DMS53 treated with DMSO at 0.1 percent for 48 hours (cell line): Measurements from ENCODE around the gene CHAC1.
"Not testable (repeated sequence)": the region's sequence is repeated elsewhere in the genome, so short reads cannot be mapped to it uniquely, and the experiment has no call there.

ENCODE experiments used
- DNase-seq: peaks from one replicate; lab custom pipeline; 2025; ENCODE audit not compliant: unreplicated experiment; lab: John Stamatoyannopoulos, UW

The CHAC1 gene

DNA sequence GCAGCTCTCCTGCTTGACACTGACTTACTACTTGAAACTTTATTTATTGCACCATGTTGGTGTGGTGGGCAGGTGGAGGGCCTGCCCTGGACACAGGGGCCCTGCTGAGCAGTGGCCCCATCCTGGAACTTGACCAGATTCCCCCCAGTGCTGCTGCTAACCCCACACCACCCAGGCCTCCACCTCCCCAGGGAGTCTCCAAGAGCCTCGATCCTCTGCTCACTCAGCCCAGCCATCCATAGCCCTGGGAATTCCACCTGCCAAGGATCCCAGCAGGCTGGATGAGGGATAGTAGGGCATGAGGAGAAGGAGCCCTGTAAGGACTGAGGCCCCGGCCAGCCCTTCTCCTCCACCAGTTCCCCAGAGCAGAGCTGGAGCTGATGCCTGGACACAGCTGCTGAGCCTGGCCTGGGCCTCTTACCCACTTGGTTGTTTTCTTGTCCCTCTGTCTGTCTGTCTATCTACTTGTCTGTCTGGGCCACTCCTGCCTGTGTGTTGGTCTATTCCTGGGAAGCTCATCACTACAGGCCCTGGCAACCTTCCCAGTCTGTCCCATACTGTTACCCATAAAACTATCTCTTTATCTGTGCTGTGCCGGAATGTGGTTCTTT, 2.8 kb downstream of the CHAC1 start:
- no peak for DNase-seq

DNA sequence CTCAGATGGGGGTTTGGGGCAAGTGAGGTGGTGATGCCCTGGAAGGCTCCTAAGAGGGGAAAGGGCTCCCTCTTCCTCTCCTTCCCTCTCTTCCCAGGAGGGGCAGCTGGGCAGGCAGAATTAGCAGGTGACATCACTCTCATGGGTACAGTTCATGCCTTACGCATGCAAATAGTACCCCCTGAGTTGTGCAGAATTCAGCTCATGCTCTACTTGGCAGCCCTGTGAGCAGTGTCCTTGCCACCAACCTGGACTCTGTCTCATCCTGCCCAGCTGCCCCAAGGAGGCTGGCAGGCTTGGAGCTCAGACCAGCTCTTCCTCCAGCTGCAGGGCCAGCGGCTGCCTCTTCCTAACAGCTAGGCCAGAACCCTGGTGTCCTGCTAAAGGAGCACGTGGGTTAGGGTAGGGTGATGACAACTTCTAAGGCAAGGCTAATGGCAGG, 3.3 kb downstream of the CHAC1 start:
- DNase-seq = no peak

DNA sequence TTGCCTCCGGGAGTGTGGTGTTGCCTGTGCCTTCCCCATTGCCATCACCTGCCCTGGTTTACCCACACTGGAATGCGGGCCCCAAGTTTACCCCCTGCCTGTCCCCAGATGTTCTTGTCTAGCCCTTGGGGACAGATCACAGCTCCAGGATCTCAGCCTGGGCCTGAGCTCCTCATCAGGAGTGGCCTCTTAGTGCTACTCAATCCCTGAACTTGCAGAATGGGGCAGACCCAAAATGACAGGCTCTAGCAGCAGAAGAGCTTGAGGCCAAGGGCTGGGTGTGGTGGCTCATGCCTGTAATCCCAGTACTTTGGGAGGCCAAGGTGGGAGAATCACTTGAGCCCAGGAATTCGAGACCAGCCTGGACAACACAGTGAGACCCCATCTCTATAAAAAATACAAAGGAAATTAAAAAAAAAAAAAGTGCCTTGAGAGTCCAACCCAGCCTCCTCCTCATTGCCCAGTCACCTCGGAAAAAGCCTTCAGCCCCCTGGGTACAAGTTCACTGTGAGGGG, 3.8 kb downstream of the CHAC1 start:
- DNase-seq = no peak

DNA sequence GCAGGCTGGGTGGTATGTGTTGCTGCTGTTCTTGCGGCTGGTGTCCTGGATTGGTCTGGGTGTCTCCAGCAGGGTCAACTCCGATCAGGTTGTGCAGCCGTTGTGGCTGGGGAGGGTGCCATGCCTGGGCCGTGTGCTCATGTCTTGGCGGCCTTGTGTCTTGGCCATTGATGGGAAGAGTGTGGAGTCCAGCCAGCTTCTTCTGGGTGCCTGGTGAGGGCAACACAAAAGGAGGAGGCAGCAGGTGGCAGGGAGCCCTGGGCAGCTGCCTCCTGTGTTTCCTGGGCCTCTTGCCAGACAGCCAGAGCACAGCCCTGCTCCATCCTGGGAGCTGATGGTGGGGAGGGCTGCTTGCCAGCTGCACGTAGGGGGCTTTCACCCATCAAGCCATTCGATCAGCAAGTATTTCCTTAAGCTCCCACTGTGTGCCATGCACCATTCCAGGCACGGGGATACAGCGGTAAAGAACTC, 4.3 kb downstream of the CHAC1 start:
- no peak for DNase-seq

DNA sequence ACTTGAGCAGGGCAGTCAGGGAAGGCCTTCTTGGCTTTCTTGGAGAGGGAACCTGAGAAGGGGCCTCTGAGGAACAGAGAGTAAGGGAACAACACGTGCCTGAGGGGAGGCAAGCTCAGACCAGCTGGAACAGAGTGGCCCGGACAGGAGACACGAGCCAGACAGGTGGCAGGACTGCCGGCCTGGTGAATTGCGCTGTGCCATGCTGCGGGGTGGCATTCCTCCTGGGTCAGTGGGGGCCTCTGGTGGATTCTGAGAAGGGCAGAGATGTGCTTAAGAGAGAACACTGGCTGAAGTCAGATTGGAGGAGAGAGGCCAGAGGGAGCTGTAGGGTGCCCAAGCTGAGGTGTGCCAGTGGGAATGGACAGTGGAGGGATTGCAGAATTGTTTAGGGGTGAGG, 4.9 kb downstream of the CHAC1 start:
- DNase-seq = no peak

DNA sequence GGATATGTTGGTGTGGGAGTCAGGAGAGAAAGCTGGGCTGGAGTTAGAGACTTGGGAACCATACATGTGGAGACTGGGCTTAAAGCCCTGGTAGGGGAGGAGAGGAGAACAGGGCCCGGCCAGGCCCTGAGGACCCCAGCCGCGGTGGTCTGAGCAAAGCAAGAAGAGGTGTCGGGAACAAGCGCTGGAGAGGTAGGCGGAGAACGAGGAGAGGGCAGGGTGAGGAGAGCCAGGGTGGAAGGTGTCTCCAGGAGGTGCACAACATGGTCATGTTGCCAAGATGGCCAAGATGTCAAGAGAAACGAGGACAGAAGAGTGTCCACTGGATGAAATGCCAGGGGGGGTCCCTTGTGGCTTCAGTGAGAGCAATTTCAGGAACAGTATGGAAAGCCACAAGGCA, 5.5 kb downstream of the CHAC1 start:
- DNase-seq = no peak

DNA sequence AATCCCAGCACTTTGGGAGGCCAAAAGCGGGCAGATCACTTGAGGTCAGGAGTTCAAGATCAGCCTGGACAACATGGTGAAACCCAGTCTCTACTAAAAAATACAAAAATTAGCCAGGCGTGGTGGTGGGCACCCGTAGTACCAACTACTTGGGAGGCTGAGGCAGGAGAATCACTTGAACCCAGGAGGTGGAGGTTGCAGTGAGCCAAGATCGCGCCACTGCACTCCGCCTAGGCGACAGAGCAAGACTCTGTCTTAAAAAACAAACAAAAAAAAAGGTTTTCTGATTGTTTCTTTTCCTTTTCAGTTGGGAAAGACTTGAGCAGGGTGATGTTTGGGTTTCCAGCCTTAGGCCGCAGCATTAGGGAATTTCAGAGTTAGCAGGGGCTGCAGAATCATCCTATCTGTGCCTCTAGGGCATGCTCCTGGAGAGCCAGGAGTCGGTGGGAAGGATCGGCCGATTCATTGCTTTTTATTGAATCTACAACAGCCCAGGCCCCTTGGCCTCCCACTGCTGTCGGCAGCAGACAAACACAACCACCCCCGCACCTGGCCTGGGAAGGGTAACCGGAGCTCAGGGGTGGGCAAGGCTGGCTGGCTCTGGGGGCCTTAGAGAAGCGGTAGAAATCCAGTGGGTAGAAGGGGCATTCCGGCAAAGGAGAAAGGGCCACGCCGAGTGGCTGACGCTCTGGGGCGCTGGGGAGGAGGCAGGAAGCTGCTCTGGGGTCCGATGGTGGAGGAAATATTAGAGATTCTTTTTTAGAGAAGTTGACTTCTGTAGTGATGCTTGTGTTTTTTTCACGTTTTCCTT, 6.3 kb downstream of the CHAC1 start:
- no peak for DNase-seq

DNA sequence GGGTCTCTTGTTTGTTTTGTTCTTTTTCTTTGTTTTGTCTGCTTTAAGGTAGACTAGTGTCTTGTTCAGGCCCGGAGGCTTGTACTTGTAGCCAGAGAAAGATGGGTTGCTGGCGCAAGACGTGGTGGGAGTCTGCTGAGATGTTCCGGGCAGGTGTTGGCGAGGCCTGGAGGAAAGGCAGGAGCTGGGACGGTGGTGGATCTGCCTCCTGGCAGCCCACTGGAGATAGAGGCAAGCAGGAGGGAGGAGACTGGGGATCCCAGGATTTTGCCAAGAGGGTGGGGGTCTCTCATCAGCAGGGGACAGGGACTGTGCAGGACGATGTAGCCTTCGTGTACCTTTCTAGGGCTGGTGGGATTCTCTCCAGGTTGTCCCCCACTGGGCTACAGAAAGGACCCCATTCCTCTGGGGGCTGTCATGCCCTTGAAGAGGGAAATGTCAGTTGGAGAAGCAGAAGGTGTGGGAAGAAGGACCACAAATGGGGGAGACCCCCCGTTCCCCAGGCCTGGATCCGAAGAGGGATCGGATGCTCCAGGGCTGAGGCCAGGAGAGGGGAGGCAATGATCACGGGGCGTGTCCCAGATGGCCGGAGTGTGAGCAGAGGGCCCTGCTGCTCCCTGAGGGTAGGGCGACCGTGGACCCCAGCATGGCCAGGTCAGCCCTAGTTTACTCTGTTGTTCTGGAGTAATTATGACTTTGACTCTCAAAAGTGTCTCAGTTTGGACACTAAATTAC, 7.0 kb downstream of the CHAC1 start:
- DNase-seq = no peak

DNA sequence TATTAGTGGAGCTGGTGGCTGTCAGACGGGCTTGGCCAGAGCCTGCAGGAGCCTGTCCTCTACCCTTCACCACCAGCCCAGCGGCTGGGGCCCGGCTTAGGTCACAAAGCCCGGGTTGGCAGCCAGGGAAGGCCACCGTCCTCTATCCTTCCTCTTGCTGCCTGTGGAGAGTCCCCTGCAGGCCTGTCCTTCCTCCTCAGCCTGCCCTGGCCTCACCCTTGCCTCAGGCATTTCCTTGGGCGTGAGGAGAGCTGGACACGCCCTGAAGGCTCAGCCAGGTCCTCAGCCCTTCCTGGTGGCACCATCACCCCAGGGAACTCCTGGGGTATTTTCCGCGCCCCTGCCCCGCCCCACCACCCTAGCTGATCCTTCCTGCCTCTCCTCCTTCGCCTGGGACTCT, 7.7 kb downstream of the CHAC1 start:
- no peak for DNase-seq

DNA sequence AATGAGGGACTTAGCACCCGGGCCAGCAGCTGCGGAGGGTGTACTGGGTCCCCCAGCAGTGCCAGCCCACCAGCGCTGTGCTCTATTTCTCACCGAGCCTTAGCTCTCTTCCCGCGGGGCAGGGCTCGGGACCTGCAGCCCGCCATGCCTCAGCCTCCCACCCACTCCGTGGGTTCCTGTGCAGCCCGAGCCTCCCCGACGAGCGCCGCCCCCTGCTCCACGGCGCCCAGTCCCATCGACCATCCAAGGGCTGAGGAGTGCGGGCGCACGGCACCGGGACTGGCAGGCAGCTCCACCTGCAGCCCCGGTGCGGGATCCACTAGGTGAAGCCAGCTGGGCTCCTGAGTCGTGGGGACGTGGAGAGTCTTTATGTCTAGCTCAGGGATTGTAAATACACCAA, 8.5 kb downstream of the CHAC1 start:
- not testable (repeated sequence) for DNase-seq

DNA sequence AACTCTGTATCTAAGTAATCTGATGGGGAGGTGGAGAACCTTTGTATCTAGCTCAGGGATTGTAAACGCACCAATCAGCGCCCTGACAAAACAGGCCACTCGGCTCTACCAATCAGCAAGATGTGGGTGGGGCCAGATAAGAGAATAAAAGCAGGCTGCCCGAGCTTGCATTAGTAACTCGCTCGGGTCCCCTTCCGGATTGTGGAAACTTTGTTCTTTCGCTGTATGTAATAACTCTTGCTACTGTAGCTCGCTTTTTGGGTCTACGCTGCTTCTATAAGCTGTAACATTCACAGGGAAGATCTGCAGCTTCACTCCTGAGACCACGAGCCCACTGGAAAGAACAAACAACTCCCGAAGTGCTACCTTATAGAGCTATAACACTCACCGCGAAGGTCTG, 9.0 kb downstream of the CHAC1 start:
- DNase-seq = not testable (repeated sequence)

DNA sequence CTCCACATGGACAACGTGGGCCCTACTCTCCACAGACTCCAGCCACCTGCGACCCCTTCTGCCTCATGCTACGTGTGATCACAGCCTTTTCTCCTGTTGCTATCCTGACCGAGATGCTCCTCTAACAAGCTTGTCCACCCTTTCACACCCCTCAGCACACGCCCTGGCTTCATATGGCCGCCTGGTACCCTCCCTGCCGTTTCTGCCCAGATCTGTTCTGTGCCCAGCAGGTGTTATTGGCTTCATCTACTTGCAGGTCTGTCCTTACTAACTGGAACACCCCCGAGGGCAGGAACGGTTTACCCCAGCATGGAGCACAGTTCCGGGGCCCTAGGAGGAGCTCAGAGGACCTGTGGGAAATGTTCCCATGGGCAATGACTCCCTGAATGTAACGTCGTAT, 9.9 kb downstream of the CHAC1 start:
- no peak for DNase-seq

DNA sequence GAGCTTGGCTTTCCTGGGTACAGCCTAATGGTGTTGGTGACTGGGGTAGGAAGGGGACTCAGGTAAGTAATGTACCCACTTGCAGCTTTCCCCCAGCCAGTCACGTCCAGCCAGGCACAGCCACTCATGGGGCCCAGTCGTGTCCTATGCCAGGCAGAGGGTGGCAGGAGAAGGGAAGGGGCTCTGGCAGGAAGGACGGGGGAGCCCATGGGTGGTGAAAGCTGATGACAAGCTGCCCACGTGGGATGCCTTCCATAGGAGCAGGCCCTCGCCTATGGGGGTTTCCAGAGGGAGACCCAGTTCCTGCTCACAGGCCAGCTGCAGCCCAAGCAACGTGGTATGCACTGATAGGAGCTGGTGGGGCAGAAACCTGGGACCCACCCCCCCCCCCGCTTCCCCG, 10.7 kb downstream of the CHAC1 start:
- DNase-seq = no peak

DNA sequence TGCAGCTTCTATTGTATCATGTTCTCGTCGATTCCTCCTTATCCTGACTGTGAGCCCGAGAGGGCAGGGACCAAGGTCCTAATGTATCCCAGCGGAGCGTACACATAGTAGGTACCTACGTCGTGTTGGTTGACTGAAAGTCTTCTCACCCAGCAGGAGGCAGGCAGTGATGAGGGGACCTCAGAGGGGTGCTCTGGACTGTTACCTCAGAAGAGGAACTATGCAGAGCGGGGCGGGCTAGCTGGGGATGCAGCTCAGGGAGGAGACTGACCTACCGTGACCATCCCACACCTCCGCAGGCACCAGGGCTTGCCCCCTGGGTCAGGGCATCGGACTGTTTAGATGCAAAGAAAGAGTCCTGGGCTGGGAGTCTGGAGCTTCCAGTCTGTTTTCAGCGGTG, 11.4 kb downstream of the CHAC1 start:
- no peak for DNase-seq

DNA sequence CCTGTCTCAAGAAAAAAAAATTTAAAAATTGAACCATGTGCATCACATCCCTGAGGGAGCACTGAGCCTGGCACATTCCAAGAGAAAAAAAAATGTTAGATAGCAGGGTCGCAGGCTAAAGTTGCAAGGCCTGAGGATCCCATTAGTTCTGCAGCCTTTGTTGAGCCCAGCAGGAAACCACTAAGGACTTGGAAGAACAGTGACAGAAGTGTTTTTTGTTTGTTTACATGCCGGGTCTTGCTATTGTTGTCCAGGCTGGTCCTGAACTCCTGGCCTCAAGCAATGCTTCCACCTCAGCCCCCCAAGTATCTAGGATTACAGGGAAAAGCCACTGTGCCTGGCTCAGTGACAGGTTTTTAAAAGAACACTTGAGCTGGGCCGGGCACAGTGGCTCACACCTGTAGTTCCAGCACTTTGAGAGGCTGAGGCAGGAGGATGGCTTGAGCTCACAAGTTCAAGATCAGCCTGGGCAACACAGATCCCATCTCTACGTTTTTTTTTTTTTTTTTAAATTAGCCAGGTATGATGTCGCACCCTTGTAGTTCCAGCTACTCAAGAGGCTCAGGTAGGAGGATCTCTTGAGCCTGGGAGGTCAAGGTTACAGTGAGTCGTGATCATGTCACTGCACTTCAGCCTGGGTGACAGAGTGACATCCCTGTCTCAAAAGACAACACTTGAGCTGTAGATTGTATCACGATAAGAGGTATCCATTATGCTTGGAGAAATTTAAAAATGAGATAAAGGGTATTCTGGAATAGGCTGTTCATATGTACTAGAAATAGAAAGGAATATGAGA, 15.2 kb downstream of the CHAC1 start:
- no peak for DNase-seq

DNA sequence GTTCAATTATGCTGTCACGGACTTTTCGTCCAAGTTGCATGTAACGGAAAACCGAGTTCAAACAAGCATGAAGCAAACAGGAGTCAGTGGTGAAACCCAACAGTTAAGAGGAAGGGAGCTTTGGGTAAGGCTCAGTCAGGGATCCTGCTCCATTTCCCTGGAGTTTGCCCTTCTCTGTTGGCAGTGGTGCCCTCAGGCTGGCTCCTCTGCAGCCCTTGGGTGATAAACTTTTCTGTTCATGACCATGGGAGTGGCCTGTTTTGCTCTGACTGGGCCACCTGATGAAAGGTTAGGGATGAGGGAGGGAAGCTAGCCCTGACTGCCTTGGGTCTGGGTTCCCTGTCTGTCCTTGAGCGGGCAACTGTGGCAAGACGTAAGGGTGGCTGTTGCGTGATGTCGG, 16.1 kb downstream of the CHAC1 start:
- DNase-seq = no peak

DNA sequence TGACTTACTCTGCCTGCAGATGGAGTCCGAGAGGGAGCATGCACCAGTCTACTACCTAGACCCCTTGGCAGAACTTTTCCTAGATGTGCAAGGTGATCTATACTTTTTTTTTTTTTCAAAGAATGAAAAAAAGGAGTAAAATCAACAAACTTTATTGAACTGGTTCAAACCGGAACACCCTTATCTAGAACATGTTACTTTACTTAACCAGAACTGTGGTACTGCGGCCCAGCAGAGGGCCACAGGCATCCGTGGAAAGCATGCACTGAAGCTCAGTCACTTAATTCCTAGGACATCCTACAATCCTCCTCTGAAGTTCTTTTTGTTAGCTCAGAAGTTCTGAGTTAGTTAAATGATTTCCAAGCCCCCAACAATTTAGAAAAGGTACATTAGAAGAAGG, 21.6 kb downstream of the CHAC1 start:
- no peak for DNase-seq

DNA sequence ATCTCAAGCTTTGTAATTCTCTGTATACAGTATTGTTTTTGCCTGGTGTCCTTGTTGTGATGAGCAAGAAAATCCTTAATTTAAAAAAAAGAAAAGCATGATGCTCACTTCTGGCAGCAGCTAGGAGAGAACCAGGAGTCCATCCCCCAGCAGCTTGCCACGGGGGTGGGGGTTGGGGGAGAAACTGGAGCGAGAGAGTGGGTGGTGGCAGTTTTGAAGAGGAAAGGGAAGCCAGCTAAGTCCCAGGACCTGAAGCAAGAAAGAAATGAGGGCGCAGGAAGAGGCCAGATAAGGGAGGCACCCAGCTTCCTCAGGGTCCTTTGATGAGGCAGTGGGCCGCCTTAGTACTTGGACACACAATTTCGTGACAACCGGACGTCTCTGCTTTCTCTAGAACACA, 23.5 kb downstream of the CHAC1 start:
- no peak for DNase-seq

DNA sequence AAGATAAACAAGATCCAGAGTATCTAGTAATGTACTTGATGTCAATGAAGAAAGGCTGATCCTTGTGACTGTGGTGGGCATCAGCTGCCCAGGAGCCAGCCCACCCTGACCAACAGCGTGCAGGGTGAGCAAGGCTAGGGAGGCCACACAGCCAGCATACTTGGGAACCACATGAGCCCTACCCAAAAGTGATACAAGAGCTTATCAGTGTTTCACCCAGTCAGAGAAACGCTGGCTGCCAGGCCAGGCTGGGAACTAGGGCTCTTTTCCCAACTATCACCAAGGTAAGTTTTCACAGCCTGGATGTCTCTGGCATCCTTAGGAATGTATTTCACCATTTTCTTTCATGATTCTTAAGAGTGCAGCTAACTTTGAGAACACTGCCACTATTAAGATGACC, 24.9 kb downstream of the CHAC1 start:
- DNase-seq = no peak

DNA sequence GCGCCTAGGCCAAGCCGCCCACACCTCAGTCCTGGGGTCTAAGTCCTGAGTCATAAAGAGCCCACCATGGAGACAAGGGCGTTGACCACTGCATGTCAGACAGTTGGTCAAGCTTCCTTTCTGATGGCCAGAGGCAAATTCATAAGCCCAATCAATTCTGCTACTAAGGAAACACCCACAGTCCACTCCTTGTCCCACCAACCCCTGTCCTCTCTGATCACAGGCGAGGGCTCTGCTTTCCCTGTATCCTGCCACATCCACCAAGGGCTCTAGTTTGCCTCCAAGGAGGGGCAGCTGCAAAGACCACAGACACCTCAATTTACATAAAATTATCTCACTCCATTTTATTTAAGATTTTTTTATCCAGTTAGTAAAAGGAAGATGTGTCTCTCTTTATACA, 25.3 kb downstream of the CHAC1 start:
- DNase-seq = no peak

DNA sequence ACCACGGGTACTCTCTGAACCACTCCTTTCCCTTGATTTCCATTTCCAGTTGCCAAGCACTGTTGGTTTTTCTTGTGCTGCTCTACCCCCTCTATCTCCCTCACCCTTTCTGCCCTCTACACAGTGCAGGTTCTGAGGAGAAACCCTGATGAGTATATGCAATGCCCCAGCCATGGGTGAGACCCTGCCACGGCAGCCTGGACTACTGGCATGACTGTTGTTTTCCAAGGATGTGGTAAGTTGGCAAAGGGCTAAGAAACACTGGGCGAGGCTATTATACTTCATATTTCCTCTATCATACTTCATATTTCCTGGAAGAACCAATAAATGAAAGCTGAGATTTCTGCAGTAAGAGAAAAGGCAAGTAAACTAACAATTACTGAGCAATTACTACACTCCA, 27.9 kb downstream of the CHAC1 start:
- DNase-seq = no peak
